ENCODE data around the gene GPR37.

GRCh38 chr7:124780608-124781007, 15.0 kb upstream of the GPR37 start:
- TF ChIP-seq EP300 (IDR thresholded peaks at IDR 0.05), result no peak
- TF ChIP-seq CTCF (IDR thresholded peaks at IDR 0.05), result no peak
- TF ChIP-seq POLR2A (IDR thresholded peaks at IDR 0.05), result no peak
- TF ChIP-seq POLR2AphosphoS5 (IDR thresholded peaks at IDR 0.05), result no peak

Data from suprapubic skin (tissue), 4 donors.